RWPE2 (cell line): ENCODE results near the gene TSPAN5.
A peak's percentile ranks its signal among the peaks of the same experiment; 100 is the strongest.

Experiments
- ATAC-seq: fragments of 200-7000 bp; cut with Tn5 transposase; 3 replicates; pipeline ENCODE4 v1.9.1; 2021; ENCODE audit warnings: low read depth
- DNase-seq: peaks from one replicate; pipeline ENCODE4 v3.0.0-alpha.2; 2020; ENCODE audit warnings: low spot score
- H3K27ac ChIP-seq: fragments of 450-650 bp; 2 replicates; pipeline ENCODE4 v1.5.1; 2017; ENCODE audit warnings: mild to moderate bottlenecking; ENCODE audit not compliant: poor library complexity, severe bottlenecking
- H3K27me3 ChIP-seq: fragments of 250-450 bp; sonication (Bioruptor Pico); 2 replicates; pipeline ENCODE4 v1.5.1; 2021; ENCODE audit warnings: mild to moderate bottlenecking, moderate library complexity; ENCODE audit not compliant: insufficient read depth, poor library complexity, severe bottlenecking
- H3K36me3 ChIP-seq: fragments of 250-450 bp; sonication (Bioruptor Pico); 2 replicates; pipeline ENCODE4 v1.5.1; 2020; ENCODE audit warnings: low read depth, mild to moderate bottlenecking, moderate library complexity
- H3K4me1 ChIP-seq: fragments of 250-450 bp; sonication (Bioruptor Pico); 2 replicates; pipeline ENCODE4 v1.5.1; 2021; ENCODE audit warnings: mild to moderate bottlenecking, moderate library complexity; ENCODE audit not compliant: insufficient read depth, poor library complexity, severe bottlenecking
- H3K4me3 ChIP-seq: fragments of 250-450 bp; sonication (Bioruptor Pico); 2 replicates; pipeline ENCODE4 v1.5.1; 2021; ENCODE audit warnings: mild to moderate bottlenecking, moderate library complexity; ENCODE audit not compliant: severe bottlenecking
- H3K9me3 ChIP-seq: fragments of 250-450 bp; sonication (Bioruptor Pico); 2 replicates; pipeline ENCODE4 v1.5.1; 2021; ENCODE audit warnings: mild to moderate bottlenecking, moderate library complexity; ENCODE audit not compliant: severe bottlenecking
- TF ChIP-seq, protein P1 (sequence below): fragments of 450-650 bp; IDR thresholded peaks from one replicate; pipeline ENCODE4 v1.5.1; 2017; ENCODE audit warnings: mild to moderate bottlenecking, moderate library complexity; ENCODE audit not compliant: poor library complexity, severe bottlenecking

The TSPAN5 gene

DNA sequence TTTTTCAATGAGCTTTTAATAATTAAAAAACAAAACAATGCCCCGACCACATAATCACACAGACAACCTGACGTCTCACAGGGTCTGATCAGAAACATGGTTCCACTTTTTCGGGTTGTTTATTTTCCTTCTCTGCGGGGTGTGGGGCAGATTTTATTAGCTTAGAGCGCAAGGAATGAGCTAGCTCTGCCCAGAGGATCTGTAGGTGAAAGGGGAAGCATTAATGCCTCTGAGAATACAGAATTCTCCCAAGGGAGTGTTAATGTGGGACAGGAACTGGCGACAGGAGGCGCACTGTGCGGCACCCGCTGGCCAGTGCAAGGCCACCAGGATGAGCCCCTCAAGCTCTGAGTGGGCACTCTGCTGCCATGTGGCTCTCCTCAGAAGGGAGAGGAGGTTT, 181.5 kb downstream of the TSPAN5 start:
- Histone ChIP-seq H3K9me3 (no peaks in the 10 kb centered on the region), H3K36me3 (peaks cover 61% of the 10 kb centered on the region), H3K27me3 (no peaks in the 10 kb centered on the region), H3K4me1 (peaks cover 53% of the 10 kb centered on the region), H3K4me3 (no peak overlapping the region), H3K27ac (no peak overlapping the region)
- TF ChIP-seq, protein P1, sequence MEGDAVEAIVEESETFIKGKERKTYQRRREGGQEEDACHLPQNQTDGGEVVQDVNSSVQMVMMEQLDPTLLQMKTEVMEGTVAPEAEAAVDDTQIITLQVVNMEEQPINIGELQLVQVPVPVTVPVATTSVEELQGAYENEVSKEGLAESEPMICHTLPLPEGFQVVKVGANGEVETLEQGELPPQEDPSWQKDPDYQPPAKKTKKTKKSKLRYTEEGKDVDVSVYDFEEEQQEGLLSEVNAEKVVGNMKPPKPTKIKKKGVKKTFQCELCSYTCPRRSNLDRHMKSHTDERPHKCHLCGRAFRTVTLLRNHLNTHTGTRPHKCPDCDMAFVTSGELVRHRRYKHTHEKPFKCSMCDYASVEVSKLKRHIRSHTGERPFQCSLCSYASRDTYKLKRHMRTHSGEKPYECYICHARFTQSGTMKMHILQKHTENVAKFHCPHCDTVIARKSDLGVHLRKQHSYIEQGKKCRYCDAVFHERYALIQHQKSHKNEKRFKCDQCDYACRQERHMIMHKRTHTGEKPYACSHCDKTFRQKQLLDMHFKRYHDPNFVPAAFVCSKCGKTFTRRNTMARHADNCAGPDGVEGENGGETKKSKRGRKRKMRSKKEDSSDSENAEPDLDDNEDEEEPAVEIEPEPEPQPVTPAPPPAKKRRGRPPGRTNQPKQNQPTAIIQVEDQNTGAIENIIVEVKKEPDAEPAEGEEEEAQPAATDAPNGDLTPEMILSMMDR, result no peak
- ATAC-seq, result no peak
- no peak for DNase-seq

DNA sequence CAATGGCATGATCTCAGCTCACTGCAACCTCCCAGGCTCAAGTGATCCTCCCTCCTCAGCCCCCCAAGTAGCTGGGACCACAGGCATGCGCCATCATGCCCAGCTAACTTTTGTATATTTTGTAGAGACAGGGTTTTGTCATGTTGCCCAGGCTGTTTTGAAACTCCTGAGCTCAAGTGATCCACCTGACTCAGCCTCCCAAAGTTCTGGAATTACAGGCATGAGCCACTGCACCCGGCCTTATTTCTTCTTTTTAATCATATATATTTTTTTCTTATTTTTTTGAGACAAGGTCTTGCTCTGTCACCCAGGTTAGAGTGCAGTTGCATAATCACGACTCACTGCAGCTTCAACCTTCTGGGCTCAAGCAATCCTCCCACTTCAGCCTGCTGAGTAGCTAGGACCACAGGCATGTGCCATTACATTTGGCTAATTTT, 184.0 kb downstream of the TSPAN5 start:
- peak overlapping the region; percentile 61 for H3K27ac ChIP-seq
- H3K36me3 ChIP-seq, result peaks cover 60% of the 10 kb centered on the region
- TF ChIP-seq, protein P1, result no peak
- peaks cover 28% of the 10 kb centered on the region for H3K4me1 ChIP-seq
- no peak overlapping the region for H3K4me3 ChIP-seq
- H3K9me3 ChIP-seq, result no peaks in the 10 kb centered on the region
- ATAC-seq, result peak; percentile 69
- no peak for DNase-seq
- H3K27me3 ChIP-seq, result no peaks in the 10 kb centered on the region

DNA sequence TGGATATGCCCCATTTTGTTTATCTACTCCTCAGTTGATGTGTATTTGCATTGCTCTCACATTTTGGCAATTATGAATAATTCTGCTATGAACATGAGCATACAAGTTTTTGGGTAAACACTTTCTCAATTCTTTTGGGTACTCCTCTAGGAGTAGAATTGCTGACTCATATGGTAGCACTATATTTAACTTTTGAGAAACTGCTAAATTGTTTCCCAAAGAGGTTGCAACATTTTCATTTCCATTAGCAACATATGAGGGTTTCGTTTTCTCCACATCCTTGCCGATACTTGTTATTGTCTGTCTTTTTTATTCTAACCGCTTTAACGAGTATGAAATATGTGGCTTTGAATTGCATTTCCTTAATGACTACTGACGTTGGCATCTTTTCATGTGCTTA, 185.4 kb downstream of the TSPAN5 start:
- TF ChIP-seq, protein P1, result no peak
- H3K36me3 ChIP-seq, result peaks cover 47% of the 10 kb centered on the region
- DNase-seq, result no peak
- H3K4me3 ChIP-seq, result no peak overlapping the region
- no peaks in the 10 kb centered on the region for H3K9me3 ChIP-seq
- ATAC-seq, result peak; percentile 40; the same call in 2 of the 3 replicates
- H3K27me3 ChIP-seq, result no peaks in the 10 kb centered on the region
- peaks cover 23% of the 10 kb centered on the region for H3K4me1 ChIP-seq
- peak overlapping the region; percentile 61 for H3K27ac ChIP-seq

DNA sequence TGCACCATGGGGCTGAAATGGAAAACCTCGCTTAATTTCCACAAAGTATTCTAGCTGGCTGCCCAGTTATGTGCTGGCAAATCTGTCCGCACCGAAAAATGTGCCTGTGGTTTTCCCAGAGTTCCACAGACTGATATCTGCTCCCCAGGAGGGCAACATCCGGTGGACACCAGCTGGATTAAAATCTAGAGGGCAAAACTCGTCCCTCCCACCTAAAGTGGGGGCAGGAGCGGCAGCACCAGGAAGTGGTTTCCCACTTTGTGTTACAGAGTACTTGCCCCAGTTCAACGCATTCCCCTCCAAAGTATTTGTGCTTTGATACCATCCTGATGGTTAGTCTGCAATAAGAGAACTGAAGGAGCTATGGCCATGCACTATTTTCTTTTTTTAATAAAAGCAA, 187.6 kb downstream of the TSPAN5 start:
- H3K9me3 ChIP-seq, result no peaks in the 10 kb centered on the region
- no peak overlapping the region for H3K4me3 ChIP-seq
- TF ChIP-seq, protein P1, result no peak
- no peak for ATAC-seq
- H3K4me1 ChIP-seq, result peaks cover 35% of the 10 kb centered on the region
- no peak for DNase-seq
- peaks cover 32% of the 10 kb centered on the region for H3K36me3 ChIP-seq
- H3K27me3 ChIP-seq, result no peaks in the 10 kb centered on the region
- no peak overlapping the region for H3K27ac ChIP-seq

DNA sequence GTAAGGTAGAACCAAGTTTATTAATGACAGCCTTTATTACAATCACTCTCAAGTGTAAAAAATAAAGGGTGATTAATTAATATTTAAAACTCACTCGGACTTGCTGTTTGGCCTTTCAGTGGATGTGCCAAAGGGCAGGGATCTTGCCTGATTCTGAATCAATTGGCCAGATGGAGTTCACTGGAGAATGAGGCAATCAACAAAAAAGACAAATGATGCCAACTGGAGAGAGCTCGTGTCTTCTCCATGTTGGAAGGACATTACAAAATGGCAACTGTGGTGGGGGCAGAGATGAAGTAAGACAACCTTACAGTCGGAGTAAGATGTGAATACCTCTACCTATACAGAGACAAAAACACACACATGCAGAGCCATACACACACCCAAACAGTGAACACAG, 188.0 kb downstream of the TSPAN5 start:
- TF ChIP-seq, protein P1, result no peak
- Histone ChIP-seq H3K4me3 (no peak overlapping the region), H3K27ac (no peak overlapping the region), H3K27me3 (no peaks in the 10 kb centered on the region), H3K4me1 (peaks cover 35% of the 10 kb centered on the region), H3K36me3 (peaks cover 28% of the 10 kb centered on the region), H3K9me3 (no peaks in the 10 kb centered on the region)
- DNase-seq (no peak), ATAC-seq (no peak)
